AG09319 (cell line): ENCODE measurements around the gene OR8B8.

Experiments
- DNase-seq: peaks from one replicate; pipeline ENCODE4 v3.0.0-alpha.2; 2010; ENCODE audit warnings: low read depth; ENCODE audit errors: extremely low read depth
- TF ChIP-seq, protein P1 (sequence below): IDR thresholded peaks from 2 replicates; pipeline ENCODE4 v1.5.1; 2011; ENCODE audit warnings: low read depth, mild to moderate bottlenecking, inconsistent platforms, low read length, moderate library complexity

The OR8B8 gene

DNA sequence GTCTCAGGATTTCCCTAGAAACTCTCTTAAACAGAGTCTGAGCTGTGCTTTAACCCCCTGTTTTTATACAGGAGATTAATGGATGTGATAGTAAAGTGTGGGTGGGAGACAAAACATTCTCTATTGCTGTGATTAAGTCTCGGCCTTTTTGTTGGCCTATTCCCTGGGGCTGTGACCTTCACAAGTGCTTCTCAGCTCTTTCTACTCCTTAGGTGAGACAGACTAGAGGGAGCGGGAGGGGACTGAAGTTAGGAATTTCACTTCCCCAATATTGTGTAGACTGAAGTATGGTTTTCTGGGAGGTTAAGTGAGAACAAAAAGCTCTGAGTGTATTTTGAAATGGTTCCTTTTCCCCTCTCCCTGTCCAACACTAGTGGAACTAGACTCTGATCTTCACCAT is 29.8 kb upstream of the OR8B8 start:
- no peak for DNase-seq

DNA sequence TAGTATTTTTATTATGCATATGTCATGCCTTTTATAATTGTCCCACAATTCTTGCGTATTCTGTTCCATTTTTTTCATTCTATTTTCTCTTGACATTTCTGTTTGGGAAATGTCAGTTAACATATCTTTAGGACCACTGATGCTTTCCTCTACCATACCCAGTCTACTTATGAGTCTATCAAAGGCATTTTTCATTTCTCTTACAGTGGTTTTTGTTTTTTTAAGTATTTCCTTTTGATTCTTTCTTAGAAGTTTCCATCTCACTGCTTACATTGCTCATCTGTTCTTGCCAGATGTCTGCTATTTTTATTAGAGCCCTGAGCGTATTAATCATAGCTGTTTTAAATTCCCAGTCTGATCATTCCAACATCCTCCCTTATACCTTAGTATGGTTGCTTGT is 29.3 kb upstream of the OR8B8 start:
- TF ChIP-seq, protein P1, sequence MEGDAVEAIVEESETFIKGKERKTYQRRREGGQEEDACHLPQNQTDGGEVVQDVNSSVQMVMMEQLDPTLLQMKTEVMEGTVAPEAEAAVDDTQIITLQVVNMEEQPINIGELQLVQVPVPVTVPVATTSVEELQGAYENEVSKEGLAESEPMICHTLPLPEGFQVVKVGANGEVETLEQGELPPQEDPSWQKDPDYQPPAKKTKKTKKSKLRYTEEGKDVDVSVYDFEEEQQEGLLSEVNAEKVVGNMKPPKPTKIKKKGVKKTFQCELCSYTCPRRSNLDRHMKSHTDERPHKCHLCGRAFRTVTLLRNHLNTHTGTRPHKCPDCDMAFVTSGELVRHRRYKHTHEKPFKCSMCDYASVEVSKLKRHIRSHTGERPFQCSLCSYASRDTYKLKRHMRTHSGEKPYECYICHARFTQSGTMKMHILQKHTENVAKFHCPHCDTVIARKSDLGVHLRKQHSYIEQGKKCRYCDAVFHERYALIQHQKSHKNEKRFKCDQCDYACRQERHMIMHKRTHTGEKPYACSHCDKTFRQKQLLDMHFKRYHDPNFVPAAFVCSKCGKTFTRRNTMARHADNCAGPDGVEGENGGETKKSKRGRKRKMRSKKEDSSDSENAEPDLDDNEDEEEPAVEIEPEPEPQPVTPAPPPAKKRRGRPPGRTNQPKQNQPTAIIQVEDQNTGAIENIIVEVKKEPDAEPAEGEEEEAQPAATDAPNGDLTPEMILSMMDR, result no peak
- DNase-seq, result no peak

More for the DNA sequence above, 29.8 kb upstream of the OR8B8 start:
- TF ChIP-seq, protein P1, result no peak

DNA sequence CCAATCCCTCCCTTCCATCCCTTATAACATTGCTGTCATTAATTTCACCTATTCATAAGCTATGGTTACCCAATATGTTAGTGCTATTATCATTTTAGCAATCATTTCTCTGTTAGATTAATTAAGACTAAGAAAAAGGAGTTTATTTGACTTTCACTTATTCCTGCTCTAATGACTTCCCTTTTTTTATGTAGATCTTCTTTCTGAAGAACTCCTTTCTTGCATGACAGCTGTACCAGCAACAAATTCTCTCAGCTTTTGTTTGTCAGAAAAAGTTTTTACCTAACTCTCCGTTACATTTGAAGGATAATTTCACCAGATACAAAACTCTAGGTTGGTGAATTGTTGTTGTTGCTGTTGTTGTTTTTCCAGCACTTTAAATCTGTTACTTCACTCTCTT is 28.6 kb upstream of the OR8B8 start:
- TF ChIP-seq, protein P1, result no peak
- no peak for DNase-seq

DNA sequence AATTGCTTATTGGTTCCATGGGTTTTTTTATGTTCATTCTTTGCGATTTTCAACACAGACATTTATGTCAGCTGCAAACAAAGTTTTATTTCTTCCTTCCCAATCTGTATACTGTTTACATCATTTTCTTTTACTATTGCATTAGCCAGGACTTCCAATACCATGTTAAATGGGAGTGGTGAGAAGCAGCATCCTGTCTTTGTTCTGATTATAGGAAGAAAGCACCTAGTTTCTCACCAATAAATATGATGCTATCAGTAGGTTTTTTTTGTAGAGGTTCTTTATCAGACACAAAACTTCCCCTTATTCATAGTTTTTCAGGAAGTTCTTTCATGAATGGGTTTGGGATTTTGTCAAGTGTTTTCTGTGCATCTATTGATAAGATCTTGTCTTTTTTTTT is 28.0 kb upstream of the OR8B8 start:
- no peak for DNase-seq
- TF ChIP-seq, protein P1, result no peak

DNA sequence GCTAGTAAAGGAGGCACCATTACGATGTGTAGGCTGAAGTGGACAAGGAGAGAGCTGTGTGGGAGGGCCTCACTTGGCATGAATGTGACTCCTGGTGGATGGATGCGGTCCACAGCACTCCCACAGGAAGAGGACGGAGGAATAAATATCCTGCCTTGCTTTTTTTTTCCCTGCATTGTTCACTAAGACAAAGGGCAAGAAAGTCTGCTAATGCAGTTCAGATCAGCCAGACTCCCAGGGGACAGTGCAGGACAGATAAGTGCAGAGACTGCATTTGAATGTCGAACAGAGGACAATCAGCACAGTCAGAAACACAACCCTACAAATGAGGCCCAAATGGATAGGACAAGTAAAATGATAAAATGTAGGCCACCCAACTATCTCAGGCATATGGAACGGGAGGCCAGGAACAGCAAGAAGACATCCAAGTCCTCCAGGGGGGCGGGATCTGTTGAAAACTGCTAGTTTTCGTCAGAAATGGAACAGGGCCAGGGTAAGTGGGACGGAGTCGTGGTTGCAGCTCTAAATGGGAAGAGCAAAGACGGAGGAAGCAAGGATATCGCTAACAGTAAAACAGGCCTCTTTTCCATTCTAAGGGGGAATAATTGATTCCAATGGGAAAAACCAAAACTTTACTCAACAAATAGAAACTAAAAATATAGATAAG is 25.2 kb upstream of the OR8B8 start:
- TF ChIP-seq, protein P1, result no peak

DNA sequence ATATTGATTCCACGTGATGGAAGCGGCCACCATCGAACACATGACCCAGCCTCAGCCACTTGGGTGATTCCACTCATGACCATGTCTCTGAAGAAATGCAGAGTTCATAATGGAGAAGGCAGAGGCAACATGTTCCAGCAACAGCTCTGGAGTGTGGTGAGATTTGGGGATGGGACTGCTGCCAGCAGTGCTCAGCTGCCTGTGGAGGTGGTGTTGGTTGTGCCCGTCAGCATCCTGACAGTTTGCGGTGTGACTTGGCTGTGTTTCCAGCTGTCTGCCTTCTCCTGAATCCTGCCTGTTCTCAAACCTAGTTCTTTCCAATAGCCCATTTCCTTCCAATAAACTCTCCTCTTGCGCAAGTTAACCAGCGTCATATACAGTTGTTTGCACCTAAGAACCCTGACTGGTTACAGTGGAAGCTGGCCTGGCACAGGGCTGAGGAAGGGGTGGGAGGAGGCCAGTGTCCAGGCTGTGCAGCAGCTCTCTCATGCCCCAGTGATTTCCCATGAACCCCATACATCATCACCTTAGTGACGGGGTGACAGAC is 22.0 kb upstream of the OR8B8 start:
- DNase-seq, result no peak
- TF ChIP-seq, protein P1, result no peak

More for the DNA sequence above, 25.2 kb upstream of the OR8B8 start:
- DNase-seq, result no peak

DNA sequence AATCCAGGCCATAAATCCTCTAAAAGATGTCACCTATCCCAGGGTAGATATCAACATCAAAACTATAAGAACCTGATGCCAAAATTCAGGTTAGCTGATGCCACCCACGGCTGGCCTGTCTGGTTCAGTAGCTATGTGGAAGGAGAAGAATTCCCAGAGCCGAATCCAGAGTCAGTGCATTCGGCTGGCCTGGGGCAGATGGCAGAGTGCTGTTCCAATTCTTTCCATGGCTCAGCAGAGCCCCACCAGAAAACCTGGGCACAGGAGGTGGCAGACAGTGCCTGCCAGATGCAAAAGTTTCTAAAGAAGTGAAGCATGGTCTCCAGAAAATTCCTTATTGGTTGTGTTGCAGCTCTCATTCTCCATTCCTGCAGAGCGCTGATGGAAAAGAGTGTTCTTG is 19.9 kb upstream of the OR8B8 start:
- TF ChIP-seq, protein P1, result no peak
- no peak for DNase-seq
